ENCODE data around the gene HYCC1.
"Not testable (repeated sequence)": the region's sequence is repeated elsewhere in the genome, so short reads cannot be mapped to it uniquely, and the experiment has no call there.

Gene HYCC1

GRCh38 chr7:22985436-22985835, 28.5 kb downstream of the HYCC1 start:
- no peak for DNase-seq

GRCh38 chr7:22983257-22983855, 30.6 kb downstream of the HYCC1 start:
- no peak for DNase-seq

GRCh38 chr7:22980422-22980821, 33.5 kb downstream of the HYCC1 start:
- DNase-seq, result no peak

- no peak for DNase-seq
These were observed 34.1 kb downstream of the HYCC1 start for GRCh38 chr7:22979861-22980260.

- DNase-seq, result no peak
These were observed 34.7 kb downstream of the HYCC1 start for GRCh38 chr7:22979251-22979650.

GRCh38 chr7:22974636-22975035, 39.3 kb downstream of the HYCC1 start:
- not testable (repeated sequence) for DNase-seq

- no peak for DNase-seq
These were observed 41.7 kb downstream of the HYCC1 start for GRCh38 chr7:22972207-22972606.

GRCh38 chr7:22969010-22969431, 44.9 kb downstream of the HYCC1 start:
- DNase-seq, result no peak

Measured in hypothalamus (tissue), 51 donors.